LNCAP (cell line): Measurements from ENCODE around the gene FHIT.

Experiments used
- TF ChIP-seq, protein P1 (sequence below): fragments of 450-650 bp; IDR thresholded peaks from 2 replicates; pipeline ENCODE4 v1.5.1; 2017; ENCODE audit warnings: mild to moderate bottlenecking

Gene FHIT

DNA sequence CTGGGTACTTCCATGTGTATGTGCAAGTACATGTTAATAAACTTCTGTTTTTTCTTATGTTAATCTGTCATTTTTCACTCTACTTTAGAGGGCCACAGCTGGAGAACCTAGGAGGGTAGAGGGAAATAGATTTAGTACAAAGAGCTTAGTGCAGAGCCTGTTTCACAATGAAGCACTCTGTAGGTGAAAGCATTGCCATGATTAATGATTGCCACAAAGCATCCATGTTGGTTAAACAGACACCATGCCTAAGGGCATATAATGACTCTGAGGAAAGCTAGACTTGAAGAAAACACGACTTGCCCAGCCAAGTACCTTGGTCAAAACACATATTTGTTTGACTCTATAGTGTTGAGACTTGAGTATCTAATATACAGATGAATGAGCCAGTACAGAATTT, 338.4 kb downstream of the FHIT start:
- TF ChIP-seq, protein P1, sequence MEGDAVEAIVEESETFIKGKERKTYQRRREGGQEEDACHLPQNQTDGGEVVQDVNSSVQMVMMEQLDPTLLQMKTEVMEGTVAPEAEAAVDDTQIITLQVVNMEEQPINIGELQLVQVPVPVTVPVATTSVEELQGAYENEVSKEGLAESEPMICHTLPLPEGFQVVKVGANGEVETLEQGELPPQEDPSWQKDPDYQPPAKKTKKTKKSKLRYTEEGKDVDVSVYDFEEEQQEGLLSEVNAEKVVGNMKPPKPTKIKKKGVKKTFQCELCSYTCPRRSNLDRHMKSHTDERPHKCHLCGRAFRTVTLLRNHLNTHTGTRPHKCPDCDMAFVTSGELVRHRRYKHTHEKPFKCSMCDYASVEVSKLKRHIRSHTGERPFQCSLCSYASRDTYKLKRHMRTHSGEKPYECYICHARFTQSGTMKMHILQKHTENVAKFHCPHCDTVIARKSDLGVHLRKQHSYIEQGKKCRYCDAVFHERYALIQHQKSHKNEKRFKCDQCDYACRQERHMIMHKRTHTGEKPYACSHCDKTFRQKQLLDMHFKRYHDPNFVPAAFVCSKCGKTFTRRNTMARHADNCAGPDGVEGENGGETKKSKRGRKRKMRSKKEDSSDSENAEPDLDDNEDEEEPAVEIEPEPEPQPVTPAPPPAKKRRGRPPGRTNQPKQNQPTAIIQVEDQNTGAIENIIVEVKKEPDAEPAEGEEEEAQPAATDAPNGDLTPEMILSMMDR: no peak

DNA sequence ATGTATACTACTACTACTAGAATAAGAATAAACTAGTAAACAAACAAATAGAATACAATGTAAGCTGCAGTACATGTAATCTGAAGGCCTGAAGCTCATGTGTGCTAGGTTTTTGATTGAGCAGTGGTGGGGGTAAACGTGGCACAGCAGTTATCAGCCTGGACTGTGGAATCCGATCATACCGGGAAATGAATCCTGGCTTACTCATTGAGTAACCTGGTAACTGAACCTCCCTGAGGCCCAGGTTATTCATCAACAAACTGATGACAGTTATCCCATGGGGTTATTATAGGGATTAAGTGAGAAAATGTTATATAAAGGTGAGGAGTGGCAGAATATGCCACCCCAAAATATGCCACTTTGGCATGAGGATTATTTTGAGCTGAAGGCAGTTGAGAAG, 339.1 kb downstream of the FHIT start:
- TF ChIP-seq, protein P1: no peak

DNA sequence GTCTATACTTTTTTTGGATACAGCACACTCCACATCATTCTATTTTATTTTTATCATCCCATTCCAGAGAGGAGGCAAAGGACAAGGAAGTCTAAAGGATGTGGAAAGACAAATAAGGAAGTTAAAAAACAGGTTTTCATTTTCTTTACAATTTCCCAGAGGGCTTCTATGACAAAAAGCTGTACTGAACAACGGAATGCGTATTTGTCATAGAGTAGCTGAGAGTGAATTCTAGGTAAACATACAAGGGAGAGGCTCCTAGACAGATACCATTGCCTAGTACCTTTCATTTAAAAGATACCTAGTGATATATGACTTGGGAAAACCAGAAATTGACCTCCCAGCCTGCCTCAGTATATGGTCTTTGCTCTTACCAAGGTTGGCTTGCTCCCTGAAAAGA, 341.7 kb downstream of the FHIT start:
- TF ChIP-seq, protein P1: no peak

DNA sequence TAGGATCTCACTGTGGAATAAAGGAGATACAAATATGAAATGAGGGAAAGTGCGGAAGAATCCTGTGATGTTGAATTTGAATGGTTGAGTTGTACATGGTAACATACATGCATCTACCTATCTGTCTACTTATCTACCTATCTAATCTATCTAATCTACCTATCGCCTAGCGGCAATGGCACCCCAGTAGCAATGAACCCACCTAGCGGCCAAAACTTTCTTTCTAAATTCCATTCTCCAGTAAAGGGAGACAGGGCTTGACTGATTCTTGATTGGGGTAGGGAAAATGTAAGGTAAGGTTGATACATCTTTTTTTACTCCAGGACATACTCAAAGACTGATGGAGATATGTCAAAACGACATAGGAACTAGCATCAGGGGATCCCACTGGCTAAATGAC, 345.0 kb downstream of the FHIT start:
- TF ChIP-seq, protein P1: no peak

DNA sequence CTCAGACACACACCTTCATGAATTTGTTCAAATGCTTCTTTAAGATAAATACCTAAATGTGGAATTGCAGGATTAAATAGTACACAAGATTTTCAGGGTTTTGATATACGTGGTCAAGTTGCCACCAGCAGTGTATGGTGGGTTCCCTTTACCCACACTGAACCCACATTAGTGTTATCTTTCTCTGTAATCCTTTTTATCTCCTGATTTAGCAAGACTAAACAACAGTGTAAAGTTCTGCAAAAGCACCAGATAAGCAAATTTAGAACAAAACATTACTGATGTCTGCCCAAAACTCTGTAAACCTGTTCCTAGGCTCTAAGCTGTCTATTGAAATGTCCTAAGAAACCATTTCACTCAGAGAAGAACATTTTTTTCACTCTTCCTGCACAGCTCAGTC, 352.9 kb downstream of the FHIT start:
- TF ChIP-seq, protein P1: no peak

DNA sequence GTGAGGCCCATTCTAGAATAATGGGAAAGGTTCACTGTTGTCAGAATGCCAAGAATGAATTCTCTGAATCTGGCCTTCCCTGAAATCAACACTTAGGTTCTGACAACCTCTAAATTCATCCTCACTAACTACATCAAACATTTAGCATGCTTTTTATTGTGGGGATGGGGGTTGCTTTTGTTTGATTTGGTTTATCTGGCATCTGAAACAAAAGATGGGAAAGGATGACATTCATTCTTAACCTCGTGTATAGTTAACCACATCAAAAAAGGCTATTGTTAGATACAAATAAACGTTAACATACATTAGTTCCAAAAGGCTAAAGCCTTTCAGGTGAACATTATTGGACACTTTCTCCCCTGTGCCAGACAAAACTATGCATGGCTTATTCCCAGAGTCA, 357.3 kb downstream of the FHIT start:
- TF ChIP-seq, protein P1: no peak

DNA sequence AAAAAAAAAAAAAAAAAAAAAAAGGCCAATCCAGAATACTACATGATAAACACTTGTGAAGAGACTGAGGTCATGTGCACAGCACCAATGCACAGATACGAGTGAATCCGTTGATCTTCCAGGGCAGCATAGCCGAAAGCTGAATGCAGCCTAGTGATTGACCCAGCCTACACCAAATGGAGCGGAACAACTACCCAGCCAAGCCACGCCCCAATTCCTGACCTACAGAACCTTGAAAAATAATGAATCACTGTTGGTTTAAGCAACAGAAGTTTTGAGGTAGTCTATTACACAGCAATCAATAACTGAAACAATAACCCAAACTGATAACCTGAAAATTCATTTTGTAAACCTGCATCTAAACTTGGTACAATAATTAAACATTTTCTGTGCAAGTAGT, 361.0 kb downstream of the FHIT start:
- TF ChIP-seq, protein P1: no peak

DNA sequence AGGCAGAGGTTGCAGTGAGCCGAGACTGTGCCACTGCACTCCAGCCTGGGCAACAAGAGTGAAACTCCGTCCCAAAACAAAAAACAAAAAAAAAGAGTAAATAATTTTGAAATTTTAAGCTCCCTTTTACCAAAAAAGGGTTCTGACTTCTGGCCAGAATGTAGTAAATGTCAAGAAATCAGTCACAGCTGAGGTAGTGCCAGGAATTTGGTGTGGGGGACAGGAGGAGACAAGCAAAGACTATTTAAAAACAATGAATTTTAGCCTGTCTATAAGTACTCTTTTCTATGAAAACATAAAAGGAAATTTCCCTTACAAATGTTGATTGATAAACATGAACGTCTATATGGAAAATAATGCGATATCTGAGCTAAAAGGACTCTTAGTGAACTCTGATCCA, 363.7 kb downstream of the FHIT start:
- TF ChIP-seq, protein P1: no peak
